IgD-negative memory B cell (primary cell): ENCODE results near the gene TBX10. TPM values are rescaled to one million over a fixed set of nuclear protein-coding genes. Genes with fewer than 3 reads are reported as not detected.
"Not testable (repeated sequence)": the region's sequence is repeated elsewhere in the genome, so short reads cannot be mapped to it uniquely, and the experiment has no call there.

Source experiments
- H3K27ac Mint-ChIP-seq, 3 donors: one replicate each; pipeline ENCODE4 v1.8.0; 2020 to 2022; ENCODE audit warnings: mild to moderate bottlenecking in 3 of 3, mixed read lengths in 3 of 3, moderate library complexity in 1 of 3
- H3K27me3 Mint-ChIP-seq: one replicate; pipeline ENCODE4 v1.8.0; 2021; ENCODE audit warnings: mixed read lengths
- H3K36me3 Mint-ChIP-seq: one replicate; pipeline ENCODE4 v1.8.0; 2020; ENCODE audit warnings: mild to moderate bottlenecking, mixed read lengths
- H3K4me1 Mint-ChIP-seq, 3 donors: one replicate each; pipeline ENCODE4 v1.8.0; 2020 to 2022; ENCODE audit warnings: mixed read lengths in 3 of 3, mild to moderate bottlenecking in 1 of 3
- H3K4me3 Mint-ChIP-seq, 4 donors: one replicate each; pipeline ENCODE4 v1.8.0; 2020 to 2022; ENCODE audit warnings: mild to moderate bottlenecking in 4 of 4, mixed read lengths in 4 of 4, moderate library complexity in 3 of 4
- H3K9me3 Mint-ChIP-seq, 3 donors: one replicate each; pipeline ENCODE4 v1.8.0; 2020 to 2021; ENCODE audit warnings: mixed read lengths in 3 of 3, mild to moderate bottlenecking in 1 of 3
- polyA plus RNA-seq: library from polyadenylated mRNA; unstranded; fragments of 300-500 nt; fragmentation: Illumina TruSeq; gene quantifications from one replicate; pipeline ENCODE4 v1.2.3, GENCODE V29; 2021

Gene TBX10
- polyA plus RNA-seq, 1 donor from 2014 or later, result not detected

- H3K36me3 Mint-ChIP-seq, result peaks cover 1% of the 10 kb centered on the region
- no peaks in the 10 kb centered on the region for H3K9me3 Mint-ChIP-seq
- H3K4me3 Mint-ChIP-seq, result peak overlapping the region; percentile 12 to 84 (median 70)
- peaks cover 17% of the 10 kb centered on the region for H3K27me3 Mint-ChIP-seq
- peak overlapping the region in 2 of 3 donors; percentile 71 to 78 for H3K27ac Mint-ChIP-seq
- peaks cover 17 to 20% (median 18%) of the 10 kb centered on the region in 3 donors for H3K4me1 Mint-ChIP-seq
Measured at GRCh38 chr11:67600324-67601029, 39.1 kb downstream of the TBX10 start.

- H3K4me1 Mint-ChIP-seq, result peaks cover 17 to 20% (median 18%) of the 10 kb centered on the region in 3 donors
- no peak overlapping the region for H3K27ac Mint-ChIP-seq
- peaks cover 1% of the 10 kb centered on the region for H3K36me3 Mint-ChIP-seq
- no peaks in the 10 kb centered on the region for H3K9me3 Mint-ChIP-seq
- H3K4me3 Mint-ChIP-seq, result no peak overlapping the region
- peaks cover 6% of the 10 kb centered on the region for H3K27me3 Mint-ChIP-seq
Measured at GRCh38 chr11:67599149-67599548, 40.4 kb downstream of the TBX10 start.

GRCh38 chr11:67597963-67598362, 41.6 kb downstream of the TBX10 start:
- not testable (repeated sequence) for H3K36me3 Mint-ChIP-seq, H3K27me3 Mint-ChIP-seq
- peaks cover 17 to 20% (median 18%) of the 10 kb centered on the region in 3 donors for H3K4me1 Mint-ChIP-seq

GRCh38 chr11:67597458-67597857, 42.1 kb downstream of the TBX10 start:
- H3K27me3 Mint-ChIP-seq, H3K9me3 Mint-ChIP-seq, H3K36me3 Mint-ChIP-seq, H3K4me3 Mint-ChIP-seq, H3K27ac Mint-ChIP-seq: not testable (repeated sequence)
- peaks cover 15 to 20% (median 18%) of the 10 kb centered on the region in 3 donors for H3K4me1 Mint-ChIP-seq

More at GRCh38 chr11:67597963-67598362, 41.6 kb downstream of the TBX10 start:
- not testable (repeated sequence) for H3K27ac Mint-ChIP-seq, H3K9me3 Mint-ChIP-seq, H3K4me3 Mint-ChIP-seq

- Mint-ChIP-seq H3K27me3 (peaks cover 5% of the 10 kb centered on the region), H3K4me1 (peaks cover 15 to 19% (median 18%) of the 10 kb centered on the region in 3 donors), H3K4me3 (no peak overlapping the region), H3K36me3 (peaks cover 1% of the 10 kb centered on the region), H3K27ac (no peak overlapping the region), H3K9me3 (no peaks in the 10 kb centered on the region)
Measured at GRCh38 chr11:67596753-67597300, 42.7 kb downstream of the TBX10 start.

- no peaks in the 10 kb centered on the region for H3K9me3 Mint-ChIP-seq
- no peak overlapping the region for H3K4me3 Mint-ChIP-seq
- no peak overlapping the region for H3K27ac Mint-ChIP-seq
- H3K4me1 Mint-ChIP-seq, result peaks cover 6 to 8% (median 6%) of the 10 kb centered on the region in 3 donors
- H3K36me3 Mint-ChIP-seq, result peaks cover 1% of the 10 kb centered on the region
- no peaks in the 10 kb centered on the region for H3K27me3 Mint-ChIP-seq
Measured at GRCh38 chr11:67594480-67594879, 45.1 kb downstream of the TBX10 start.

GRCh38 chr11:67593565-67593905, 46.0 kb downstream of the TBX10 start:
- Mint-ChIP-seq H3K4me1 (peaks cover 6 to 12% (median 10%) of the 10 kb centered on the region in 3 donors), H3K27ac (no peak overlapping the region), H3K9me3 (no peaks in the 10 kb centered on the region), H3K36me3 (peaks cover 1% of the 10 kb centered on the region), H3K4me3 (peak overlapping the region in 1 of 4 donors; percentile 25), H3K27me3 (no peaks in the 10 kb centered on the region)

- Mint-ChIP-seq H3K9me3 (no peaks in the 10 kb centered on the region), H3K36me3 (peaks cover 1% of the 10 kb centered on the region), H3K27me3 (no peaks in the 10 kb centered on the region), H3K4me3 (peak overlapping the region in 2 of 4 donors; percentile 25 to 39), H3K27ac (no peak overlapping the region), H3K4me1 (peaks cover 8 to 15% (median 15%) of the 10 kb centered on the region in 3 donors)
Measured at GRCh38 chr11:67592880-67593564, 46.5 kb downstream of the TBX10 start.

GRCh38 chr11:67588899-67589415, 50.6 kb downstream of the TBX10 start:
- peak overlapping the region in 1 of 4 donors; percentile 66 for H3K4me3 Mint-ChIP-seq
- not testable (repeated sequence) for H3K36me3 Mint-ChIP-seq, H3K9me3 Mint-ChIP-seq, H3K27me3 Mint-ChIP-seq
- peak overlapping the region; percentile 13 to 42 (median 36) for H3K27ac Mint-ChIP-seq
- H3K4me1 Mint-ChIP-seq, result peaks cover 41 to 47% (median 46%) of the 10 kb centered on the region in 3 donors

GRCh38 chr11:67588136-67588503, 51.4 kb downstream of the TBX10 start:
- H3K4me1 Mint-ChIP-seq, result peaks cover 41 to 48% (median 48%) of the 10 kb centered on the region in 3 donors
- H3K27me3 Mint-ChIP-seq, result no peaks in the 10 kb centered on the region
- peak overlapping the region; percentile 83 to 97 (median 87) for H3K27ac Mint-ChIP-seq
- H3K36me3 Mint-ChIP-seq, result no peaks in the 10 kb centered on the region
- peaks cover 0 to 2% (median 0%) of the 10 kb centered on the region in 3 donors for H3K9me3 Mint-ChIP-seq
- peak overlapping the region; percentile 42 to 75 (median 54) for H3K4me3 Mint-ChIP-seq

- H3K4me3 Mint-ChIP-seq, result peak overlapping the region; percentile 44 to 72 (median 54)
Measured at GRCh38 chr11:67586568-67587250, 52.9 kb downstream of the TBX10 start.

GRCh38 chr11:67585911-67586310, 53.7 kb downstream of the TBX10 start:
- H3K4me3 Mint-ChIP-seq, result peak overlapping the region; percentile 34 to 78 (median 57)
- peaks cover 0 to 2% (median 0%) of the 10 kb centered on the region in 3 donors for H3K9me3 Mint-ChIP-seq
- H3K4me1 Mint-ChIP-seq, result peaks cover 50 to 56% (median 53%) of the 10 kb centered on the region in 3 donors
- no peaks in the 10 kb centered on the region for H3K27me3 Mint-ChIP-seq
- H3K36me3 Mint-ChIP-seq, result no peaks in the 10 kb centered on the region
- H3K27ac Mint-ChIP-seq, result peak overlapping the region; percentile 83 to 97 (median 87)

More at GRCh38 chr11:67586568-67587250, 52.9 kb downstream of the TBX10 start:
- H3K27ac Mint-ChIP-seq, result peak overlapping the region; percentile 83 to 97 (median 87)
- H3K36me3 Mint-ChIP-seq, result no peaks in the 10 kb centered on the region
- H3K27me3 Mint-ChIP-seq, result no peaks in the 10 kb centered on the region
- peaks cover 0 to 2% (median 0%) of the 10 kb centered on the region in 3 donors for H3K9me3 Mint-ChIP-seq
- H3K4me1 Mint-ChIP-seq, result peaks cover 50 to 56% (median 53%) of the 10 kb centered on the region in 3 donors

- Mint-ChIP-seq H3K36me3 (no peaks in the 10 kb centered on the region), H3K27ac (peak overlapping the region; percentile 83 to 97 (median 87)), H3K27me3 (no peaks in the 10 kb centered on the region), H3K4me3 (peak overlapping the region; percentile 65 to 89 (median 77)), H3K9me3 (peaks cover 0 to 2% (median 0%) of the 10 kb centered on the region in 3 donors), H3K4me1 (peaks cover 44 to 54% (median 49%) of the 10 kb centered on the region in 3 donors)
Measured at GRCh38 chr11:67584881-67585873, 54.4 kb downstream of the TBX10 start.
